GM21619 (cell line): ENCODE results near the gene OTULIN.

Experiments
- ATAC-seq: cut with Tn5 transposase; IDR thresholded peaks from one replicate; pipeline ENCODE4 v1.9.1; 2021; ENCODE audit not compliant: unreplicated experiment

OTULIN gene

DNA sequence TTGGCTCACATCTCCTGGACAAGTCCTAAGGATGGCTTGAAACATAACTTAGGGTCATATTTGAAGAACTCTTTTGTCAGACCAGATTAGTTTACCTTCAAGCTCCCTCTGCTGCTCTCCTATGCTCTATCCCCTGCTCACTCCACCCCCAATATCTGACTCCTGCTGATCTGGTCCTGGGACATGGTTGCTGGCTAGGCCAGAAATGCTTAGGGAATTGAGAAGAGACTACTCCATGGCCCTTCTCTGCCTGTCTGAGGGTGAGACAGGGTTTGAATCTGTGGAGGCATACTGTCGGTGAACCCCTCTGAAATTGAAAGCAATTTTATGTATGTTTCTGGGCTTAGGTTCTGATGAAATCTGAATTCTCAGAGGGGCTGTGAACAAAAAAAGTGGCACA is 3.3 kb downstream of the OTULIN start:
- ATAC-seq: no peak

DNA sequence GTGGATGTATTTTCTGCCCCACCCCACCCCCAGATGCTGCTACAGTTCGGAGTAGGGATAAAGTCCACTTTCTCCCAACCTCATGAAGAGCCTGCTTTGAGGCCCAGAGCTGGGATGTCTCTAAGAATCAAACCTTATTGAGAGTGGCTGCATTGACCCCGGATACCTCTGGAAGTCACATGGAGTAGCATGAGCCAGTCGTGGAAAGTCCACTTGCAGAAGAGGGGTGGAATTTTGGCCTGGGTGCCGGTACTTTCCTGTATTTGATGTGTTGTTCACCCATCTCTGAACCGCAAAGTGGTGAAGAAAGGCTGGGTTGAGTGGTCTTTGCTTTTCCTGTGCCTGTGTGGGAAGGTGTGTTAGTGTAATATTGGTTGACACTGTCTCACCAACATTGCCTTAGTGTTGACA is 3.7 kb downstream of the OTULIN start:
- no peak for ATAC-seq

DNA sequence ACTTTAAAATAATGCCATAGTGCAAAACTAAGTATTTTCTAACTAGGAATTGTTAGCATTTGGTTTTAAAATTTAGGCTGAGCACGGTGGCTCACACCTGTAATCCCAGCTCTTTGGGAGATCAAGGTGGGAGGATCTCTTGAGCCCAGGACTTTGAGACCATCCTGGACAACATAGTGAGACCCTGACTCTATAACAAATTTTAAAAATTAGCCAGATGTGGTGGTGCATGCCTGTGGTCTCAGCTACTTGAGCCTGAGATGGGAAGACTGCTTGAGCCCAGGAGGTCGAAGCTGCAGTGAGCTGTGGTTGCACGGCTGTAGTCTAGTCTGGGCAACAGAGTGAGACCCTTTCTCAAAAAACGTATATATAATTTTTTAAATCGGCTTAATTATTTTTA is 4.9 kb downstream of the OTULIN start:
- no peak for ATAC-seq

DNA sequence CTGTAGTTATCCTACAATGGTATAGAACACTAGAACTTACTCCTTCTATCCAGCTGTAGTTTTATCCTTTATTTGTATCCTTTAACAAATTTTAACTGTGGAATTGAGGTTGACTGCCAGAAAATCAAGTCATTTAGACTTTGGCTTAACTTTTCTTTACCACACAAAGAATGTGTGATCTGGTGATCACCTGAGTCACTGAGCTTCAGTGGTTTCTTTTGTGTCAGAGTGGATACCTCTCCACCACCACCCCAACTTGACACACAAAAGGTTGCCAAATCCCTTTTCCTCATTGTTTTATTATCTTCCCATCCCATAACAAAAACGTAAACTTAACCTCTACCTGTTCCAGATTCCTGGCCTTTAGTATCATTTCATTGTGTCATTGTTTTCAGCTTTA is 5.5 kb downstream of the OTULIN start:
- ATAC-seq: no peak

DNA sequence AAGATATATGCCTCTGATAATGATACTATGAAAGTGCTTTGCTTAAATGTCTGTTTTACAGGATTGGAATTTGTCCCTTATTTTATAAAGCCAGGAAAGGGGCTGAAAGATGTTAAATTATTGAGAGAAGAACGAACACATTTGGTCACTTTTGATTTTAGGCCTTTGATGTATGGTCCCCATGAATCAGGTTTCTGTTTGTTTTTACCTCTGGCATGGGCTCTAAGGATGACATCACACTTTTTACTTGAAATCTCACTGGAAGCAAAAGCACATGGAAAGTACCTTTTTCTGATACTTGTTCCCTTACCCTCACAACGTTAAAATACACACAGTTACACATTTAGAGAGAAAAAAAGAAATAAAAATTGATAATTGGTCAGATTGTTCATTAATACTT is 6.9 kb downstream of the OTULIN start:
- no peak for ATAC-seq

DNA sequence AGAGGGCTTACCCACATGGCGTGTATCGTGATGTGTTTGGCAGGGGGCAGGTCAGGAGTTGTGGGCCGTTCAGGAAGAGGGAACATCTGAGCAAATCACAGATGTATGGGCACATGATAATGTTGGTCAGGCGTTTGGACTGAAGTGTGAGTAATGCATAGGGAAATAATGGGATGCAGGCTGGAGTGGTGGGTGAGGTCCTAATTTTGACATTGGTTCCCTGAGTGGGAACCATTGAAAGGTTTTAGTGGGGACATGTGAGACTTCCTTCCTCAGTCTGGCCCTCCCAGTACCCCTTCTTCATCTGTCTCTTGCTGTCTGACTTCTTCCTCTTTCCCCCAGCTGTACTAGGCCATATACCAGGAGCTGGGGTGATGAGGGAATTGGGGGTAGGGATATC is 7.6 kb downstream of the OTULIN start:
- no peak for ATAC-seq

DNA sequence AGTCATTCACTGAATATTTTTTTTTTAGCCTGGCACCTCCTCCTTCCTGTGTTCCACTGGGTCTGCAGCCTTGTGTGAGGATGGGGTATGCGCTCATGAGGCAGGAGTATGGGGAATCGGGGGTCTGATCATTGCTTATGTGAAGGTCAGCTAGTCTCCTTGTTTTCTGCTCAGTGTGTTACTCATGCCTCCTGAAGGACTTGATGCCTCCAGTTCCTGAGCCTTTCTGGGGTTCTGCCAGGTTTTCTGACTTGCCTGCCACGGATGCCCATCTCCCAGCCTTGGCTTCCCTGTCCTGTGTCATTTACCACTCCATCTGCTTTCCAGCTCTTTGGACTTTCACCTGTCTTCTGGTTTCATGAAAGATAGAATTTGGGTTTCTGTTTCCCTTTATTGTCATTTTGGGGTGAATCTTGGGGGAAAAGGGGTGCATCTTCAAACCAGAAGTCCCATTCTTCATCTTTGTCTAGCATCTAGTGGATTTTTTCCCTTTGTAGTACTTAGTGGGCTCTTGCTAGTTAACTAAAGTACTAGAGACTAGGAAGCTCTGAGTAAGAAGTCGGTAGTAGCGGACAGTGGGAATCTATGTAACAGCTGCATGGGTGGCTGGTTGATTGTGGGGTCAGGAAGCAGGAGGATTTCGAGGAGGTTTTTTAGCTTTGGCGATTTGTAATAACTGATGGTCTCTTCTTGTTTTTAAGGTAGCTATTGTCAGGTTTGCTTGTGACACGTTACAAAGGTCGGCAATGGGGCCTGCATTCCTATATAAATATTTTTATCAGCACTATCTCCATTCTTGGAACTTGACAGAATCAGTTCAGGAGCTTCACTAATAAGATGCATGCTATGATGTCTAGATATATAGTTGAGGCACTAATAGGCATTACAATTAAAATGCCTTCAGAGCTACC is 8.2 kb downstream of the OTULIN start:
- no peak for ATAC-seq

DNA sequence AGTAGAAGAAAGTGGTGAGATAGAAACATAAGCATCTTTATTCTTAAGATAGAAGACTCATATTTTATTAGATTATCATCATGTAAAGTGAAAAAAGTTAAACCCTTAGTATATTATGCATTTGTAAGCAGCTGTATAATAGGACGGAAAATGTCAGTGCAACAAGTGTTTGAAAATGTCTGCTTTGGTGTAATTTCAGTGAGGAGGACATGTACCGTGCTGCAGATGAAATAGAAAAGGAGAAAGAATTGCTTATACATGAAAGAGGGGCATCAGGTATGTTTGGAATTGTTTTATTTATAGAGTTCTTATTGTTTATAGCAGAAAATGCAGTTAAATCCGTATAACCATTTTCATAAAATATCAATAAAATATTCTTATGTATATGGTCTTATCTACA is 8.9 kb downstream of the OTULIN start:
- no peak for ATAC-seq

DNA sequence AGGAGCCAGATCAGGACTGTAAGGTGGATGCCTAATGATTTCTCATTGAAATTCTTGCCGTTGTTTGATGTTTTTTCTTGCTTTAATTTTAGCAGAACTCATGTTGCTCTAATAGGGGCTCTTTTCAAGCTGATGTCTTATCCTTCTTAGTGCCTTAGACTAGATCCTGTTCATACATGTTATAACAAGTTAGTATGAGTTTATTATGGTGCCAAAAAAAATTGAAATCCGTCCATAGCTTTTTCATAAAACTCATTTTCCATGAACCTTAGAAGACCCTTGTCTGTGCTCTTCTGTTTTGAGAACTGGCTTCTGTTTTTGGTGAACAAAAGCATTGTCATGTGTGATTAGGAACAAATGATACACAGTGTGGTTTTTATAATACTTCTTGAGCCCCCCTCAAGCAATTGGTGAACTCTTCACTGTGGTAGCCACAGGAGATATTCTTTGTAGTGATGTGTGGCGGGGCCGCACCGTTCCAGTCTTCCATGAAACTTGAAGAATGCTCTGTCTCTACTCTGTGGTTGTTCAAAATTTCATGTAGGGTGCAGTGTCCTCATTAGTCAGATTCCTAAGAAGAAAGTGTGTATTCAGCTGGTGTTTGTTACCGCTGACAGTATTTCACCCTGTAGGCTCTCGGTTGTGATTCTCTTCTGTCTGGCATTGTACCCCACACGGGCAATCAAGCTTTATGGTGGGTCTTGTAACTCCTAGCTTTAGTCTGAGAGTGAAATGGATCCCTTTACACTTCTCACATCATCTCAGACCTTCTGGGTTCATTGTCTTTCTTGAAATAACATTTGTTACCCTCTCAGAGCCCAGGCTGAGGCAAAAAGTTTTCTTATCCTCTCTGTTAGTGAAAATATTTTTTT is 10.7 kb downstream of the OTULIN start:
- ATAC-seq: no peak

DNA sequence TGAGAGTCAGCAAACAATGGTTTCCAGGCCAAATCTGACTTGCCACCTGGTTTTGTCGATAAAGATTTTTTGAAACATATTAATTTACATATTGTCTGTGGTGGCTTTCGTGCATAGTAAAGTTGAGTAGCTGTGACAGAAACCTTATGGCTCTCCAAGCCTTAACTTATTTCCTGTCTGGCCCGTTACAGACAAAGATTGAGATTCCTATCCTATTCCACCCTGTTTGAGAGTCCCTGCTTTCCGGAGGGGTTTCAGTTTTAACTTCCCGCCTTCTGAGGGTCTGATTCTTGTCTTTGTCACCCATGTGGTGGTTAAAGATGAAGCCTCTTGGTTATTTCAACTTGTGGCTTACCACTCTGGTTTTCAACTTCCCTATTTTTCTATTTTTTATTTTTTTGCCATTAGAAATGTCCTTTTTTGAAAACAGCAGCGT is 11.4 kb downstream of the OTULIN start:
- peak; percentile 45 for ATAC-seq

DNA sequence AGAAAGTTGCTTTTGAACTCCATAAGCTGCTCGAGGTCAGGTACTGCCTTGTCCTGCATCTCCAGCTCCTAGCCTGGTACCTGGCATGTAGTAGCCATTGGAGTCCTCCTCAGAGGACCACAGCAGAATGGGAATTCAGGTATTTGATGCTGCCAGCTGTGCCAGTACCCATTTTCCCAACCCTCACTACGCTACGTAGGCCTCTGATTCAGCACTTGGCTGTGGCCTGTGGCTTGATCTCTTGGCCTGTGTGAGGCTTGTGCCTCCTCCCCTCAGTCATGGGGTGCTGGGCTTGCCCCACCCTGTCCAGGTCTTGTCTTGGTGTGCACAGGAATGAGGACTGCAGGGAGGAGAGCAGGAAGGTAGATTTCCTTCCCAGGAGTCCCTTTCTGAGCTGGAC is 11.8 kb downstream of the OTULIN start:
- peak; percentile 43 for ATAC-seq

DNA sequence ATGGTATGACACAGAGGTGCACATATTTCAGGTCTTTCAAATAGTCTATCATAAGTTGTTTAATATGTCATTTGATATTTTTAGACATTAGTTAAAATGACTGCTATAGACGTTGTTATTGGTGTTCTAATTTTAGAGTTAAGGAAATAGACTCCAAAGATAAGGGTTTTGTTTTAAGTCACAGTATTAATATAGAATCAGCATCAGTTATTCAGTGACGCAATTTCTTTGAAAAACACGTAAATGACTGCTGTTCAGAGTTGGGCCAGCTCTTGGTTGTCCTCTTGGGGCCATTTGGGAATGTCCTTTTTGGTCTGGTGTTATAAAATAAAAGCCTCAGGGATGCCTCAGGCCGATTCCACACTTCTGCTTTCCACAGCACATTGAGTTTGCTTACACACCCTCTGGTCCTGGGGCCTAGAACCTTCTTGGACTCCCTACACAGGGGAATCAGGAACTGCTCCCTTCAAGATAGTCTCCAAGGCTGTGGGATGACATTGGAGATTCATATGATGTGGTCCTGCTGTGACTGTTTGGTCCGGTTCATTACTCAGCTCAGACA is 14.3 kb downstream of the OTULIN start:
- ATAC-seq: no peak

DNA sequence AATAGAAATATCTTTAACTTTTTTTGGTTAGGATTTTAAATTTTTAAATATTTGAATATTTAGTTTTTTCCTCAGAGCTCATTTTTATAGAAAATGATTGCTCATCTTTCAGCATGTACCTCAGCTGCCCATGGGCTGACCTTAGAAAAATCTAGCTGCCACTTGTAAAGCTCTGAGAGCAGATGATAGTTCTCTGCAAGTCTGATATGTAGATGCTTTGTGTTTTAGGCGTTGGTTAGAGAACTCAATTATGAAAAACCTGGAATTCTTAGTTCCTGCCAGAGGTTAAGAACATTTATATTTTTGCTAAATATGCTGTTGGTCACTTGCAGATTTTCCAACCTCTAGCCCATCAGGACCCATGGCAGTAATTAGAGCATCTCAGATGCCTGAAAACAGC is 15.1 kb downstream of the OTULIN start:
- no peak for ATAC-seq

DNA sequence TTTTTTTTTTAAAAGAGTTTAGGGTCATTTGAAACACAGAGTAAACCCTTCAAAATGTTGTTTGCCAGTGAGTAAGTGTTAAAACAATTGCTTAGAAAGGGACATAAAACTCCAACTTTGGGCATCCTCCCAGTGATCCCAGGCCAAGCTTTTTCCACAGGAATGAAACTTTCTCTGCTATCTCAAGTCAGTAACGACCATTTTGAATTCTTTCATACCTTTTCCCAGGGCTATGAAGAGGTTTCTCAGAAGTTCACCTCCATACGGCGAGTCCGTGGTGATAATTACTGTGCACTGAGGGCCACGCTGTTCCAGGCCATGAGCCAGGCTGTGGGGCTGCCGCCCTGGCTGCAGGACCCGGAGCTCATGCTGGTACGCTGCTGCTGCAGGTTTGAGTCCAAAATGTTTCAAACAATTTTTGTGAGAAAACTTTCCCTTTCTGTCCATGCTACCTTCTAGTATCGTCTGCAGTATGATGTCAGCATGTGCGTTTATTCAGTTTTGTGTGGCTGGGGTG is 16.8 kb downstream of the OTULIN start:
- ATAC-seq: no peak

DNA sequence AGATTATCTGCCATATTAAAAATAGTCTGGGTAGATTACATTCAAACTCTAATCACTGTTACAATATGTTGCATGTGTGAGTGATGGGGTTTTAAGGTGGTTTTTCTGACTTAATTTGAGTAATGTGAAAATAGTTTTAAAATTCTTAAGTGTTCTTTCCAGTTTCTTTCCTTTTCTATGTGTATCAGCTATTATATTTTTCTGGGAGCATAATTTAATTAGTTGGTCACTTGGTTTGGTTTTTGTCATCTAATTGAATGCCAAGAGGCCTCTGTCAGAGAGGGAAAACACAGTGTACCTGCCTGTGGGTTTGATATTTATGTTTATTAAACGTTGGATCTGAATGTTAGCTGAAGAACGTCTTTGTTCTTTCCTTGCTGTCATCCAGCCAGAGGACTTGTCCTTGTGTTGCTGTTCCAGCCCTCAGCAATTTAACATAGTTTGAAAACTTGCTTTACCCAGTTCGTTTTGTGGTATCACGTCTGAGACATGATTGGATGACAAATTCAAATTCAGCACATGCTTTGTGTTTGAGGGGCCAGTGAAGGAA is 19.5 kb downstream of the OTULIN start:
- ATAC-seq: no peak

DNA sequence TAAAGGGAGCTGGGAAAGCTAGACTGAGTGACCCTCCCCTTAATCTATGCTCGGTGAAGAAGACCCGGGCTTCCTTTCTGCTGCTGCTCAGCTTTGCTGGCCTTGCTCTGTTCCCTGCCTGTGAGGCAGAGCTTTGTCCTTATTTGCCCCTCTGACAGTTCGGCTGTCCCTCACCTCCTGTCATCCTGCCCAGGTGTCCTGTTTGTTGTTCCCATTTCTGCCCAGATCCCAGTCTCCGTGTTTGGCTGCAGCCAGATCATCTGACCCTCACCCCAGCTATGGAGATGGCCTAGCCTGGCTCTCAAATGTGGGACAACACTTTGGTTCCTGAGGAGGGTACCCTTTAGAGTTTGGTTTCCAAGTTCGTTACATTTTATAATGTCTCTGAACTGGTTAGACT is 20.2 kb downstream of the OTULIN start:
- ATAC-seq: no peak

DNA sequence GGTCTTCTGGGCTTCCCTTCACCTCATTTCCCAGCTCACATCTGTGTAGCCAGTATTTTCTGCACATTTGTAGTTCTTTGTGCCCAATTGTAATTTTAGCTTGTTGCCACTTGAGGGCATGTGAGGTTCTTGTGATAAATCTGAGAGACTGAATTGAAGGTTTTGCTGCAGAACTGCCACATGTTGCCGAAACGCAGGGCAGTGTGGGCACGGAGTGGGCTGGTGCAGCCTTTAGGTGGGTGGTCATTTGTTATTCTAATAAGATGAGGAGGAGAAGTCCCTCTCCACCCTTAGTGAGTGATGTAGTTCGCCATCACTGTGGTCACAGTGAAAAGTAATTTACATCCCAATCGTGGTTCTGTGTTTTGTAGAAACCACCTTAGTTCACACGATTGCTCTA is 21.2 kb downstream of the OTULIN start:
- ATAC-seq: peak; percentile 89

DNA sequence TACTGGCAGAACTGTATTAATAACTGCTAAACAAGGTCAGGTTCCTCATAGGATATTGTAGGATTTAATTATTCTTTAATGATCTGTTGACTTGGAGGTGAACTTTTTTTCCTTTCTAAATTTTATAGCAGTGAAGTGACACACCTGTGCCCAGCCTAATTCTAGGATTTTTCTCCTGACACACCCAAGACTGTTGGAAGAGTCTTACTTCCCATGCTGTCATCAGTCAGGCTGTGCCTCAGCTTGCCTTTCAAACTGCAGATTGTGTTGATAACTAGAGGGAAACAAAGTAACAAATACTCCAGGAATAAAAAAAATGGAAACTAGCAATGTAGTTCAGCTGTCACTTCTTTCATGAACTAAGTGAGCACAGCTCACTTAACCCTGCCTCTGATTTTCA is 22.0 kb downstream of the OTULIN start:
- no peak for ATAC-seq

DNA sequence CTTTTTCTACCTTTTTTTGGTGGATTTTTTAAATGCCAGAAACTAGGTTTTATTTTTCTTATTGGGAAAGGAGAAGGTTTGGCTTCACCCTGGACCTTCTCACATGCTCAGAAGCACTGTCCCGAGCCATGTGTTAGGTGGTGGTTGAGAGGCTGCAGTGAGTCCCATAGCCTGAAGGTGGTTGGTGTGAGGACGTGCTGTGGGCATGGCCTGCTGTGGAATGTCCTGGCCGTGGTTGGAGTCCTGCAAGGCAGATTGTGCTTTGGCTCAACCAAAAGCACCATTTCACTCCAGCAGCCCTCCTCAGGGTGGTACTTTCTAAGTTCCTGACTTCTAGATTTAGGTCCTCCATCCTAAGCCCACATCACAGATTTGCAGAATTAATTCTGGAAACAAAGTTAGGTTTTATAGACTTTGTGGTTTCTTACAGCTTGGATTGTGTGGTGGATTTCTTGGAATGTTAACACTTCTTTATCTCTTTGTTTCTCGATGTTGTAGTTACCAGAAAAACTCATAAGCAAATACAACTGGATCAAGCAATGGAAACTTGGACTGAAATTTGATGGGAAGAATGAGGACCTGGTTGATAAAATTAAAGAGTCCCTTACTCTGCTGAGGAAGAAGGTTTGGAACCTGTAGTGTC is 22.6 kb downstream of the OTULIN start:
- no peak for ATAC-seq

DNA sequence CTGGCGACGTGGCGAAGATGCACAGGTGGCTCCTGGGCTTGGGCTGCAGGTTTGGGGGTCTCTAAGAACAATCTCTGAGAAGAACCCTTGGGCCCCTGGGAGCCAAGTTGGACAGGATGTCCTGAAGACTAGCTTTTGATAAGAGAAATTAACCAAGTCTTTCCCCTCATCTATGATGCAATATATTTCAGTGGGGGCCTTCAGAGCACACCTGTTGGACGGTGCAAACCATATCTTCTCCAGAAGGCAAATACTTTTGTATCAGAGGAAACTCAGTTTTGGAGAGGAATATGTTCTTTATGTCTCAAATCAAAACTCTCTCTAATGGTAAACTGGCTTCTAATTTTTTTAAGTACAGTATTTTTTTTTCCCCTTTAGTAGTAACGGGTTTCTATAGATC is 28.6 kb downstream of the OTULIN start:
- ATAC-seq: no peak

DNA sequence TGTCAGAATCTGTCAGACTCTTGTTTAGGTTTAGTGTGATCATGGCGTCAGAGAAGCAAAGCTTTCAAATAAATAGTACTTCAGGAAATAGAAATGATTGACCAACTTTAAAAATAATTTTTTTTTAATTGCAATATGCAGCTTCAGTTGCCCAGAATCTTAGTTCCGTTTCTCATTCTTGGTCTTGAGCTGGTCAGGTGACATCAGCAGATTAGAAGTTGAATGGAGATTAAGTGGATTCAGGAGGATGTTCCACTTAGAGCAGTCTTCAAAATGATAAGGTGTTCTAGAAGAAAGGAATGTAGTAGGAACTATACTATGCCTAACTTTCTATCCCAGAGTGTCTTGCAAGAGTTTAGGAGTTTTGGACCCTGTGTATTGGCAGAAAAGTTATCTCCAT is 30.6 kb downstream of the OTULIN start:
- no peak for ATAC-seq
